IPS-18a (cell line): ENCODE measurements around the gene EIF1AX.
"Not testable (repeated sequence)": the region's sequence is repeated elsewhere in the genome, so short reads cannot be mapped to it uniquely, and the experiment has no call there.

Source experiments
- H3K27ac ChIP-seq: one replicate; pipeline ENCODE4 v1.5.1; 2013; ENCODE audit warnings: low read length
- H3K27me3 ChIP-seq: one replicate; pipeline ENCODE4 v1.6.1; 2013; ENCODE audit warnings: mild to moderate bottlenecking, low read length; ENCODE audit not compliant: control insufficient read depth, insufficient read depth
- H3K36me3 ChIP-seq: one replicate; pipeline ENCODE4 v1.6.1; 2013; ENCODE audit warnings: low read depth, low read length; ENCODE audit not compliant: control insufficient read depth
- H3K4me1 ChIP-seq: one replicate; pipeline ENCODE4 v1.6.1; 2013; ENCODE audit warnings: low read depth, low read length; ENCODE audit not compliant: control insufficient read depth
- H3K4me3 ChIP-seq: one replicate; pipeline ENCODE4 v1.5.1; 2013; ENCODE audit warnings: low read length
- H3K9ac ChIP-seq: one replicate; pipeline ENCODE4 v1.6.1; 2013; ENCODE audit warnings: mild to moderate bottlenecking, low read length, moderate library complexity
- H3K9me3 ChIP-seq: one replicate; pipeline ENCODE4 v1.6.1; 2013; ENCODE audit warnings: low read depth, low read length; ENCODE audit not compliant: control insufficient read depth

The EIF1AX gene

GRCh38 chrX:20147561-20147960 is 5.9 kb upstream of the EIF1AX start:
- Histone ChIP-seq H3K36me3 (peaks cover 3% of the 10 kb centered on the region), H3K4me3 (no peak overlapping the region), H3K4me1 (no peaks in the 10 kb centered on the region), H3K27ac (no peak overlapping the region), H3K9ac (no peak overlapping the region), H3K9me3 (peaks cover 6% of the 10 kb centered on the region), H3K27me3 (no peaks in the 10 kb centered on the region)

GRCh38 chrX:20144491-20144890 is 2.9 kb upstream of the EIF1AX start:
- Histone ChIP-seq H3K9ac (no peak overlapping the region), H3K4me3 (no peak overlapping the region), H3K36me3 (peaks cover 6% of the 10 kb centered on the region), H3K9me3 (no peaks in the 10 kb centered on the region), H3K27me3 (no peaks in the 10 kb centered on the region), H3K27ac (no peak overlapping the region), H3K4me1 (no peaks in the 10 kb centered on the region)

GRCh38 chrX:20143561-20143960 is 1.9 kb upstream of the EIF1AX start:
- Histone ChIP-seq H3K4me1 (no peaks in the 10 kb centered on the region), H3K27me3 (no peaks in the 10 kb centered on the region), H3K9me3 (no peaks in the 10 kb centered on the region), H3K4me3 (no peak overlapping the region), H3K27ac (no peak overlapping the region), H3K9ac (no peak overlapping the region), H3K36me3 (peaks cover 14% of the 10 kb centered on the region)

GRCh38 chrX:20143111-20143510 is 1.5 kb upstream of the EIF1AX start:
- Histone ChIP-seq H3K9me3 (no peaks in the 10 kb centered on the region), H3K9ac (no peak overlapping the region), H3K27ac (no peak overlapping the region), H3K4me1 (no peaks in the 10 kb centered on the region), H3K4me3 (no peak overlapping the region), H3K36me3 (peaks cover 18% of the 10 kb centered on the region), H3K27me3 (no peaks in the 10 kb centered on the region)

- peak overlapping the region; percentile 96 for H3K4me3 ChIP-seq
- H3K9ac ChIP-seq = peak overlapping the region; percentile 91
- peaks cover 6% of the 10 kb centered on the region for H3K9me3 ChIP-seq
- no peak overlapping the region for H3K27ac ChIP-seq
- no peaks in the 10 kb centered on the region for H3K27me3 ChIP-seq
- H3K4me1 ChIP-seq = no peaks in the 10 kb centered on the region
- H3K36me3 ChIP-seq = peaks cover 39% of the 10 kb centered on the region
These were observed 1.2 kb downstream of the EIF1AX start for GRCh38 chrX:20140420-20140819.

- no peaks in the 10 kb centered on the region for H3K4me1 ChIP-seq
- H3K9ac ChIP-seq = no peak overlapping the region
These were observed 1.7 kb downstream of the EIF1AX start for GRCh38 chrX:20139966-20140365.

GRCh38 chrX:20135944-20136343 is 5.7 kb downstream of the EIF1AX start:
- H3K36me3 ChIP-seq = peaks cover 66% of the 10 kb centered on the region
- H3K9ac ChIP-seq = no peak overlapping the region
- H3K27ac ChIP-seq = no peak overlapping the region
- no peak overlapping the region for H3K4me3 ChIP-seq
- peaks cover 6% of the 10 kb centered on the region for H3K9me3 ChIP-seq
- H3K27me3 ChIP-seq = no peaks in the 10 kb centered on the region
- H3K4me1 ChIP-seq = no peaks in the 10 kb centered on the region

More at GRCh38 chrX:20139966-20140365, 1.7 kb downstream of the EIF1AX start:
- Histone ChIP-seq H3K27ac (no peak overlapping the region), H3K27me3 (no peaks in the 10 kb centered on the region), H3K36me3 (peaks cover 39% of the 10 kb centered on the region), H3K9me3 (peaks cover 6% of the 10 kb centered on the region), H3K4me3 (peak overlapping the region; percentile 96)

GRCh38 chrX:20132666-20133065 is 9.0 kb downstream of the EIF1AX start:
- Histone ChIP-seq H3K27ac (no peak overlapping the region), H3K9ac (no peak overlapping the region), H3K4me3 (no peak overlapping the region), H3K36me3 (peaks cover 71% of the 10 kb centered on the region), H3K4me1 (no peaks in the 10 kb centered on the region), H3K27me3 (no peaks in the 10 kb centered on the region), H3K9me3 (peaks cover 4% of the 10 kb centered on the region)

GRCh38 chrX:20130357-20130756 is 11.3 kb downstream of the EIF1AX start:
- Histone ChIP-seq H3K27ac (no peak overlapping the region), H3K36me3 (peaks cover 52% of the 10 kb centered on the region), H3K4me1 (no peaks in the 10 kb centered on the region), H3K9me3 (no peaks in the 10 kb centered on the region), H3K27me3 (no peaks in the 10 kb centered on the region), H3K4me3 (no peak overlapping the region), H3K9ac (no peak overlapping the region)

GRCh38 chrX:20129547-20129946 is 12.1 kb downstream of the EIF1AX start:
- H3K27ac ChIP-seq = no peak overlapping the region
- peaks cover 3% of the 10 kb centered on the region for H3K9me3 ChIP-seq
- H3K36me3 ChIP-seq = peaks cover 52% of the 10 kb centered on the region
- no peaks in the 10 kb centered on the region for H3K4me1 ChIP-seq
- H3K4me3 ChIP-seq = no peak overlapping the region
- H3K9ac ChIP-seq = no peak overlapping the region
- H3K27me3 ChIP-seq = no peaks in the 10 kb centered on the region

GRCh38 chrX:20128670-20129069 is 13.0 kb downstream of the EIF1AX start:
- Histone ChIP-seq H3K36me3 (peaks cover 49% of the 10 kb centered on the region), H3K27me3 (no peaks in the 10 kb centered on the region), H3K27ac (no peak overlapping the region), H3K9ac (no peak overlapping the region), H3K4me1 (no peaks in the 10 kb centered on the region), H3K4me3 (no peak overlapping the region), H3K9me3 (peaks cover 3% of the 10 kb centered on the region)

GRCh38 chrX:20127440-20127839 is 14.2 kb downstream of the EIF1AX start:
- not testable (repeated sequence) for H3K9ac ChIP-seq, H3K9me3 ChIP-seq

More at GRCh38 chrX:20127440-20127839, 14.2 kb downstream of the EIF1AX start:
- H3K36me3 ChIP-seq = peaks cover 36% of the 10 kb centered on the region
- not testable (repeated sequence) for H3K4me3 ChIP-seq, H3K27me3 ChIP-seq, H3K27ac ChIP-seq, H3K4me1 ChIP-seq
